Right lobe of liver (tissue), 6 donors: ENCODE data around the gene PRKCI. TPM values are rescaled to one million over a fixed set of nuclear protein-coding genes. Genes with fewer than 3 reads are reported as not detected.
A peak's percentile ranks its signal among the peaks of the same experiment; 100 is the strongest.

Source experiments
- ATAC-seq, 4 donors: fragments of 200-7000 bp; cut with Tn5 transposase; one replicate each; pipeline ENCODE4 v1.9.1; 2020; ENCODE audit warnings: mild to moderate bottlenecking in 4 of 4, moderate library complexity in 4 of 4
- DNase-seq, 3 donors: peaks; one replicate each; pipeline ENCODE4 v3.0.0-alpha.2; 2020
- H3K27ac ChIP-seq, 3 donors: fragments of 200-600 bp; one replicate each; pipeline ENCODE4 v1.8.0; 2022
- H3K27me3 ChIP-seq, 2 donors: fragments of 200-600 bp; one replicate each; pipeline ENCODE4 v1.8.0; 2022
- H3K36me3 ChIP-seq, 4 donors: fragments of 200-600 bp; sonication (generic) in 1 of 4; one replicate each; pipeline versions ENCODE4 v1.5.1 to v1.8.0; 2017 to 2022; ENCODE audit warnings: control low read depth in 1 of 4
- H3K4me1 ChIP-seq, 4 donors: fragments of 200-600 bp; sonication (generic) in 1 of 4; one replicate each; pipeline versions ENCODE4 v1.5.1 to v1.8.0; 2017 to 2022; ENCODE audit warnings: control low read depth in 1 of 4
- H3K4me3 ChIP-seq, 3 donors: fragments of 200-600 bp; one replicate each; pipeline ENCODE4 v1.8.0; 2022
- H3K9me3 ChIP-seq, 4 donors: fragments of 200-600 bp; sonication (generic) in 1 of 4; one replicate each; pipeline versions ENCODE4 v1.5.1 to v1.8.0; 2017 to 2022; ENCODE audit warnings: control low read depth in 1 of 4
- CTCF ChIP-seq, 4 donors: fragments of 200-600 bp in 3 of 4; fragments of 450-650 bp in 1 of 4; IDR thresholded peaks; one replicate each; pipeline versions ENCODE4 v1.5.1 to v1.8.0; 2016 to 2022; ENCODE audit warnings: antibody characterized with exemption in 4 of 4, mild to moderate bottlenecking in 2 of 4
- POLR2A ChIP-seq: fragments of 450-650 bp; IDR thresholded peaks from one replicate; pipeline ENCODE4 v1.6.1; 2017; ENCODE audit warnings: antibody characterized with exemption, mild to moderate bottlenecking
- WGBS: methylation state at CpG from one replicate; pipeline ENCODE4 v1.1.6; 2018; ENCODE audit warnings: low coverage, low lambda C conversion rate; ENCODE audit not compliant: insufficient coverage; ENCODE audit errors: missing lambda C conversion rate; 5-methylcytosine and 5-hydroxymethylcytosine counted together
- intact Hi-C, 2 donors: fragments of 100-400 bp; cut with DNase I; formaldehyde crosslinking; loops; one replicate each; pipeline versions ENCODE4 v1.11.2 to v1.14.1; 2022
- total RNA-seq, 6 experiments: library from RNA; depleted of rRNA in 2 of 6; stranded (reverse); fragments of >200 nt in 2 of 6; fragmentation: NEBNext Ultra II Directional in 3 of 6; extraction: Animal tissue kit (Norgen Biotek cat#: 25700) in 3 of 6; gene quantifications; one replicate each; pipeline versions ENCODE4 v1.1.0 to v1.2.4, GENCODE V29; 2016 to 2023
- donor health status: DM: no; HTN: yes; CAD: no.
- donor health status: DM: no; HTN: no; CAD: no.
- donor health status: DM: no; HTN: no; CAD: no.
- donor health status: DM: no; HTN: yes; CAD: no.
- donor health status: DM: no; HTN: yes; CAD: no.

The PRKCI gene
- total RNA-seq, 6 experiments from 2014 or later: 8.2 to 15.7 (median 8.9) TPM

- TF ChIP-seq POLR2A (no peak), CTCF (IDR thresholded peaks at IDR 0.05) (no peak)
- no peaks in the 10 kb centered on the region for H3K9me3 ChIP-seq
- H3K27me3 ChIP-seq: no peaks in the 10 kb centered on the region
- intact Hi-C loops: no loop called here
- DNase-seq (no peak), ATAC-seq (no peak)
- WGBS: 96% methylated on average over 2 of the region's 2 CpGs
- no peak overlapping the region for H3K4me3 ChIP-seq
- H3K4me1 ChIP-seq: no peaks in the 10 kb centered on the region
- no peaks in the 10 kb centered on the region for H3K36me3 ChIP-seq
- H3K27ac ChIP-seq: no peak overlapping the region
Observed at GRCh38 chr3:170244576-170244975, 22.4 kb downstream of the PRKCI start.

DNA sequence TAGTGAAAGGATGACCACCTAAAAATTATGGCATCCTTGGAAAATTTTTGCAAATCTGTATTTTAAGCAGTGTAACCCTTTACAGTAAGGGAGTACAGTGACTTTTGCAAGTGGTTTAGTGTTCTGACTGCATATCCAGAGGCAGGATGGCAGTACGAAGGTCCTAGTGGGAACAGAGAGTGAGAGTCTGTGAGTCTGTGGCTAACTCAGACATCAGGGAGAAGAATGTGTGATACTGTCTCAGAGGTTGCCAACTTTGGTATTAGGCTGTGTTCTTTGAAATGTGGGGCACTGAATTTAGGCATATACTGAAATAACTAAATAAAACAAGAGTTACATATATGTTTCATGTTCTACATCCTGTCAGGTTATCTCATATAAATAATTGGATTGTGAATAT, 25.7 kb downstream of the PRKCI start:
- H3K9me3 ChIP-seq: no peaks in the 10 kb centered on the region
- no peaks in the 10 kb centered on the region for H3K36me3 ChIP-seq
- DNase-seq (no peak), ATAC-seq (no peak)
- no peak overlapping the region for H3K4me3 ChIP-seq
- intact Hi-C loops: no loop called here
- TF ChIP-seq CTCF (IDR thresholded peaks at IDR 0.05) (no peak), POLR2A (no peak)
- 100% methylated on average over 1 of the region's 1 CpG for WGBS
- no peaks in the 10 kb centered on the region for H3K27me3 ChIP-seq
- H3K4me1 ChIP-seq: no peaks in the 10 kb centered on the region
- H3K27ac ChIP-seq: no peak overlapping the region

GRCh38 chr3:170256597-170256996, 34.4 kb downstream of the PRKCI start:
- Histone ChIP-seq H3K36me3 (no peaks in the 10 kb centered on the region), H3K4me3 (no peak overlapping the region), H3K9me3 (no peaks in the 10 kb centered on the region), H3K27ac (no peak overlapping the region), H3K27me3 (no peaks in the 10 kb centered on the region), H3K4me1 (no peaks in the 10 kb centered on the region)
- TF ChIP-seq POLR2A (no peak), CTCF (IDR thresholded peaks at IDR 0.05) (no peak)
- intact Hi-C loops: no loop called here
- no peak for DNase-seq
- no peak for ATAC-seq
- 95% methylated on average over 3 of the region's 3 CpGs for WGBS

GRCh38 chr3:170257145-170257544, 34.9 kb downstream of the PRKCI start:
- WGBS: 70% methylated on average over 2 of the region's 2 CpGs
- Histone ChIP-seq H3K27me3 (no peaks in the 10 kb centered on the region), H3K36me3 (no peaks in the 10 kb centered on the region), H3K4me3 (no peak overlapping the region), H3K4me1 (no peaks in the 10 kb centered on the region), H3K27ac (no peak overlapping the region), H3K9me3 (no peaks in the 10 kb centered on the region)
- intact Hi-C loops: no loop called here
- ATAC-seq: no peak
- no peak for DNase-seq
- TF ChIP-seq POLR2A (no peak), CTCF (IDR thresholded peaks at IDR 0.05) (no peak)

GRCh38 chr3:170258105-170258487, 35.9 kb downstream of the PRKCI start:
- intact Hi-C loops: no loop called here
- Histone ChIP-seq H3K27ac (no peak overlapping the region), H3K4me3 (no peak overlapping the region), H3K4me1 (no peaks in the 10 kb centered on the region), H3K27me3 (no peaks in the 10 kb centered on the region), H3K36me3 (no peaks in the 10 kb centered on the region), H3K9me3 (no peaks in the 10 kb centered on the region)
- ATAC-seq (peak in 1 of 4 donors; percentile 11), DNase-seq (no peak)
- whole genome bisulfite sequencing: 91% methylated on average over 3 of the region's 3 CpGs
- no peak for TF ChIP-seq POLR2A
- TF ChIP-seq CTCF (IDR thresholded peaks at IDR 0.05): no peak
